PC-3 (cell line): ENCODE results near the gene IRGQ.

Experiments used
- EZH2 ChIP-seq: fragments of 300-600 bp; sonication (generic); IDR thresholded peaks from one replicate; pipeline ENCODE4 v1.6.1; 2017; ENCODE audit warnings: antibody characterized with exemption, mild to moderate bottlenecking, low read length; ENCODE audit not compliant: unreplicated experiment
- EZH2phosphoT487 ChIP-seq: fragments of 300-600 bp; sonication (generic); IDR thresholded peaks from 2 replicates; pipeline ENCODE4 v1.6.1; 2018; ENCODE audit warnings: mild to moderate bottlenecking, antibody characterized with exemption, low read length, borderline replicate concordance
- TF ChIP-seq, protein P1 (sequence below): fragments of 300-600 bp; sonication (generic); conservative IDR thresholded peaks from 2 replicates; pipeline ENCODE4 v1.5.1; 2017; ENCODE audit warnings: antibody characterized with exemption, low read depth, mild to moderate bottlenecking, low read length

DNA sequence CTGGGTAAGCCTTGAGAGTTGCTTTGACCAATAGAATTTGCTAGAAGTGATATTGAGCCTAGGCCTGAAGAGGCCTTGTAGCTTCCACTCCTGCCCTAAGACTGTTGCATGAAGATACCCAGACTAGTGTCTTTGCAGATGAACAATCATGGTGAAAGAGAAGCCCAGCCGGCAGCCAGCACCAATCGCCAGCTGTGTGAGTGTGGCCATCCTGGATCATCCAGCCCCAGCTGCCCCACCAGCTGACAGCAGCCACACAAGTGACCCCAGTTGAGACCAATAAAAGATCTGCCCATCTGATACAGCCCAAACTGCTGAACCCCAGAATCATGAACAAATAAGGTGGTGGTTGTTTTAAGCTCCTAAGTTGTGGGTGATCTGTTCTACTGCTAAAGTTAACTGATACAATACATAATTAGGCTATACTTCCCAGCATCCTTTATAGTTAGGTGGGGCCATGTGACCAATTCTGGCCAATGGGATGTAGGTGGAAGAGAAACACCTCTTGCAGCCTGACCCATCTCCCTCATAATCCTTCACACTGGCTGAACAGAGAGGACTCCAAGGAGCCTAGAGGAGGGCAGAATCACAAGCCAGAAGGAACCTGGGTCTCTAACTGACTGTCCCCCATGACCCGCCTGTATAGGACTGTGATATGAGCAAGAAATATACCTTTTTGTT lies 32.9 kb upstream of the IRGQ start:
- TF ChIP-seq, protein P1, sequence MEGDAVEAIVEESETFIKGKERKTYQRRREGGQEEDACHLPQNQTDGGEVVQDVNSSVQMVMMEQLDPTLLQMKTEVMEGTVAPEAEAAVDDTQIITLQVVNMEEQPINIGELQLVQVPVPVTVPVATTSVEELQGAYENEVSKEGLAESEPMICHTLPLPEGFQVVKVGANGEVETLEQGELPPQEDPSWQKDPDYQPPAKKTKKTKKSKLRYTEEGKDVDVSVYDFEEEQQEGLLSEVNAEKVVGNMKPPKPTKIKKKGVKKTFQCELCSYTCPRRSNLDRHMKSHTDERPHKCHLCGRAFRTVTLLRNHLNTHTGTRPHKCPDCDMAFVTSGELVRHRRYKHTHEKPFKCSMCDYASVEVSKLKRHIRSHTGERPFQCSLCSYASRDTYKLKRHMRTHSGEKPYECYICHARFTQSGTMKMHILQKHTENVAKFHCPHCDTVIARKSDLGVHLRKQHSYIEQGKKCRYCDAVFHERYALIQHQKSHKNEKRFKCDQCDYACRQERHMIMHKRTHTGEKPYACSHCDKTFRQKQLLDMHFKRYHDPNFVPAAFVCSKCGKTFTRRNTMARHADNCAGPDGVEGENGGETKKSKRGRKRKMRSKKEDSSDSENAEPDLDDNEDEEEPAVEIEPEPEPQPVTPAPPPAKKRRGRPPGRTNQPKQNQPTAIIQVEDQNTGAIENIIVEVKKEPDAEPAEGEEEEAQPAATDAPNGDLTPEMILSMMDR: no peak
- TF ChIP-seq EZH2 (no peak), EZH2phosphoT487 (no peak)
